Embryonic facial prominence (tissue), 1 donor: ENCODE results near the gene HSP90B1.

ENCODE experiments used
- DNase-seq: peaks from one replicate; pipeline ENCODE4 v3.0.0-alpha.2; 2016; ENCODE audit errors: extremely low spot score

HSP90B1 gene

GRCh38 chr12:103973909-103974308, 43.7 kb downstream of the HSP90B1 start:
- no peak for DNase-seq

DNA sequence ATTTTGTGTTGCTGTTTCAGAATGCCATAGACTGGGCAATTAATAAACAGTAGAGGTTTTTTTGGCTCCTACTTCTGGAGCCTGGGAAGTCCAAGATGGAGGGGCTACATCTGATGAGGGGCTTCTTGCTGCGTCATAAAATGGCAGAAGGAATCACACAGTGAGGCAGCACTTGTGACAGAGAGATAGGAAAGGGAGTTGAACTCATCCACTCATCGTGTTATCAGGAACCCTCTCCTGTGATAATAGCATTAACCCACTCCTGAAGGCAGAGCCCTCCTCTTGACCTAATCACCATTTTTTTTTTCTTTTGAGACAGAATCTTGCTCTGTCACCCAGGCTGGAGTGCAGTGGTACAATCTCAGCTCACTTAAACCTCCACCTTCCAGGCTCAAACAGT, 45.2 kb downstream of the HSP90B1 start:
- no peak for DNase-seq

- no peak for DNase-seq
Measured at GRCh38 chr12:103978384-103978982, 48.3 kb downstream of the HSP90B1 start.

DNA sequence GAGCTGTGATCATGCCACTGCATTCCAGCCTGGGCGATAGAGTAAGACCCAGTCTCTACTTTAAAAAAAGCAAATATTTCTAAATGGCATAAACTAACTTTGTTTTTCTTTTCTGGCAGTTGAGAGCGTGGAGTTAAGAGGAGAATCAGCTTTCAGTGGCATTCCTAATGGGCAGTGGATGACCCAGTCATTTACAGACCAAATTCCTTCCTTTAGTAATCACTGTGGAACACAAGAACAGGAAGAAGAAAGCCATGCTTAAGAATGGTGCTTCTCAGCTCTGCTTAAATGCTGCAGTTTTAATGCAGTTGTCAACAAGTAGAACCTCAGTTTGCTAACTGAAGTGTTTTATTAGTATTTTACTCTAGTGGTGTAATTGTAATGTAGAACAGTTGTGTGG, 56.6 kb downstream of the HSP90B1 start:
- no peak for DNase-seq

DNA sequence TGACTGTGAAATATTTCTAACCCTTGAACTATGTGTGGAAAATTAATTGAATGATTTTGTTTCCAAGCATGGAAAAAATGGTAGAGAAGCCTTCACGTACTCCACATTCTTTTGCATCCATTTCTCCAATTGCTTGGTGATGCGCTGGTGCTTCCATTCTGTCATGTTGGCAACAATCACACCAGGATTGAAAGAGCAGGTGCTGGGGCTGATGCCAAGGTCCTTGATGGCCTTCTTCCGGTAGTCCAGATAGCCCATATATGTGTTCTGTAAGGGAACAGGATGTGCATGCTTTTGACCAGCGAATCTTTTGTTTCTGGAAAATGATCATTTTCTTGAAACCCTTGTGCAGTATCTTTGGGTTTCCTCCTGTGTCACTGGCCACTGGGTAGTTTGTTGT, 64.0 kb downstream of the HSP90B1 start:
- no peak for DNase-seq

DNA sequence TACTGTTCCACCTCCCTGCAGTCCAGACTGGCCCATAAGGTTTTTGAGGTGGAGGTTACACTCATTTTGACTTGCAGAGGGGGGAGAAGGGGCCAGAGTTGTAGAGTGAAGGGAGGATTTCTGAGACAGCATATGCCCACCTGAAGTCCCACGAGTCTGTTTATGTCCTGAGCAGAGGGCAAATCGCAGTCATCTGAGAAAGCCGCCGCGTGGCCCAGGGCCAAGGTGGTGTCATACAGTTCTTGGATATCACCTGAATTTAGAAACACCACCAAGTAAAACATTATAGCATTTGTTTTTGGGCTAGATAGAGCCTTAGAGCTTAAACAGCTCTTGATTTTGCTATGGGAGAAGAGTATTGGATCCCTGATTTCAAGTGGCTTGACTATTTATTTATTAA, 66.4 kb downstream of the HSP90B1 start:
- no peak for DNase-seq

DNA sequence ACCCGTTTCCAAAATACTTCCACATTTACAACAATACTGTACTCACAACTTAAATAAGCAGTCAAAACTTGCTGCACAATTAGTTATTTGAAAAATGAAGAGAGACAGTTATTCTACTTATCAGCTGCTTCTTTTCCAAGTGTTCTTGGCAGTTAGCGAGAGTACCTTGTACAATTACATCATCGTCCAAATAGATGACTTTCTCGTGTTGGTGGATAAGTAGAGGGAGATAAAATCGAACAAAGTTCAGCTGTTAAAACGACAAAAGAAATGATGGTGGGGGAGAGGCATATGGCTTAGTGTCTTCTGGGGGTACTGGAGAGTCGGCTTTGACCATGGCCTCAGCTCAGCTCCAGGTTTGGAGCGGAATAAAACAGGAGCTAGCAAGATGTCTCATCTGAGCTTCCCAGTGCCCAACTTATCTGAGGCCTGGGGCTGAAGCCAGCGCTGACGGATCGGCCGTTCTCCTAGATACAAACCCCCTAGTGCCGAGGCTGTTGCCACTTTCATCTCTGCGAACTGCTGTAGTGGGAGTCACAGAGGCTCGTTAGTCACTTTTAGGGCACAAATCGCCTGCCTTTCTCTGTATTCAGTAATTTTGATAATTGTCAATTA, 67.2 kb downstream of the HSP90B1 start:
- no peak for DNase-seq
